Endodermal cell (in vitro differentiated cells): ENCODE results near the gene STK32B. TPM values are rescaled to one million over a fixed set of nuclear protein-coding genes. Genes with fewer than 3 reads are reported as not detected.
"Not testable (repeated sequence)": the region's sequence is repeated elsewhere in the genome, so short reads cannot be mapped to it uniquely, and the experiment has no call there.

Experiments
- DNase-seq: peaks from one replicate; pipeline ENCODE4 v3.0.0-alpha.2; 2017
- H3K27ac ChIP-seq: 2 replicates; pipeline ENCODE4 v1.5.1; 2013; ENCODE audit warnings: mild to moderate bottlenecking, low read depth, low read length, moderate library complexity
- H3K27me3 ChIP-seq: 2 replicates; pipeline ENCODE4 v1.6.1; 2013; ENCODE audit warnings: mild to moderate bottlenecking, low read length, moderate library complexity; ENCODE audit not compliant: insufficient read depth, control insufficient read depth, poor library complexity, severe bottlenecking
- H3K36me3 ChIP-seq: 2 replicates; pipeline ENCODE4 v1.7.0; 2013; ENCODE audit warnings: mild to moderate bottlenecking, low read length, moderate library complexity; ENCODE audit not compliant: control insufficient read depth, insufficient read depth
- H3K4me1 ChIP-seq: one replicate; pipeline ENCODE4 v1.7.0; 2013; ENCODE audit warnings: low read length; ENCODE audit not compliant: control insufficient read depth, insufficient read depth
- H3K4me3 ChIP-seq: 2 replicates; pipeline ENCODE4 v1.5.1; 2013; ENCODE audit warnings: mild to moderate bottlenecking, low read length, moderate library complexity
- H3K9ac ChIP-seq: 2 replicates; pipeline ENCODE4 v1.6.1; 2013; ENCODE audit warnings: mild to moderate bottlenecking, low read length, moderate library complexity; ENCODE audit not compliant: poor library complexity, severe bottlenecking; ENCODE audit errors: extremely low read depth
- H3K9me3 ChIP-seq: 2 replicates; pipeline ENCODE4 v1.6.1; 2013; ENCODE audit warnings: mild to moderate bottlenecking, low read length, moderate library complexity; ENCODE audit not compliant: control insufficient read depth
- H3K27ac Mint-ChIP-seq: 2 replicates; pipeline ENCODE4 v1.8.0; 2020; ENCODE audit warnings: mixed read lengths
- H3K27me3 Mint-ChIP-seq: 2 replicates; pipeline ENCODE4 v1.8.0; 2021; ENCODE audit warnings: mild to moderate bottlenecking, mixed read lengths; ENCODE audit not compliant: insufficient read depth
- H3K36me3 Mint-ChIP-seq: 2 replicates; pipeline ENCODE4 v1.8.0; 2020; ENCODE audit warnings: low read depth, mixed read lengths
- H3K4me1 Mint-ChIP-seq: 2 replicates; pipeline ENCODE4 v1.8.0; 2020; ENCODE audit warnings: mixed read lengths
- H3K4me3 Mint-ChIP-seq: 2 replicates; pipeline ENCODE4 v1.8.0; 2020; ENCODE audit warnings: mild to moderate bottlenecking, moderate library complexity, mixed read lengths
- H3K9me3 Mint-ChIP-seq: 2 replicates; pipeline ENCODE4 v1.8.0; 2020; ENCODE audit warnings: mild to moderate bottlenecking, mixed read lengths
- CTCF ChIP-seq: fragments of 200-600 bp; sonication (generic); conservative IDR thresholded peaks from 2 replicates; pipeline ENCODE4 v1.5.0; 2021; ENCODE audit warnings: antibody characterized with exemption, mild to moderate bottlenecking
- WGBS, 2 experiments: methylation state at CpG; one replicate each; pipeline versions ENCODE4 v1.1.5 to v1.1.7; 2013; ENCODE audit warnings: missing lambda C conversion rate in 2 of 2, mixed read lengths in 1 of 2; ENCODE audit not compliant: insufficient coverage in 1 of 2, insufficient read length in 1 of 2; 5-methylcytosine and 5-hydroxymethylcytosine counted together
- total RNA-seq, 2 donors: library from RNA; stranded (reverse); fragmentation: NEBNext Ultra II Directional in 1 of 2; extraction: Animal tissue kit (Norgen Biotek cat#: 25700) in 1 of 2; gene quantifications; 2 replicates in 1 of 2; 3 replicates in 1 of 2; pipeline ENCODE4 v1.2.1, GENCODE V29; 2021

Gene STK32B
- total RNA-seq, 2 donors from 2014 or later: 1.4 to 1.5 TPM

GRCh38 chr4:5166377-5166776, 115.1 kb downstream of the STK32B start:
- TF ChIP-seq CTCF: no peak
- Histone ChIP-seq H3K4me1 (no peaks in the 10 kb centered on the region), H3K36me3 (no peaks in the 10 kb centered on the region), H3K4me3 (no peak overlapping the region), H3K9me3 (no peaks in the 10 kb centered on the region), H3K9ac (no peak overlapping the region), H3K27ac (no peak overlapping the region), H3K27me3 (no peaks in the 10 kb centered on the region)
- H3K36me3 Mint-ChIP-seq: no peaks in the 10 kb centered on the region
- H3K27ac Mint-ChIP-seq: no peak overlapping the region
- no peak for DNase-seq
- 84 to 88% methylated on average over 2 to 4 of the region's 4 CpGs for WGBS, 2 experiments
- peaks cover 2% of the 10 kb centered on the region for H3K9me3 Mint-ChIP-seq
- H3K27me3 Mint-ChIP-seq: peaks cover 3% of the 10 kb centered on the region
- H3K4me1 Mint-ChIP-seq: peaks cover 6% of the 10 kb centered on the region
- no peak overlapping the region for H3K4me3 Mint-ChIP-seq

GRCh38 chr4:5168891-5169290, 117.6 kb downstream of the STK32B start:
- H3K4me3 Mint-ChIP-seq: no peak overlapping the region
- no peaks in the 10 kb centered on the region for H3K9me3 ChIP-seq
- H3K4me3 ChIP-seq: no peak overlapping the region
- H3K9me3 Mint-ChIP-seq: peaks cover 10% of the 10 kb centered on the region
- H3K27me3 ChIP-seq: no peaks in the 10 kb centered on the region
- H3K9ac ChIP-seq: no peak overlapping the region
- H3K27ac ChIP-seq: no peak overlapping the region
- peaks cover 4% of the 10 kb centered on the region for H3K27me3 Mint-ChIP-seq
- H3K4me1 ChIP-seq: no peaks in the 10 kb centered on the region
- TF ChIP-seq CTCF: no peak
- H3K27ac Mint-ChIP-seq: no peak overlapping the region
- DNase-seq: peak; percentile 30
- H3K36me3 ChIP-seq: no peaks in the 10 kb centered on the region
- H3K36me3 Mint-ChIP-seq: no peaks in the 10 kb centered on the region
- WGBS, 2 experiments: 87 to 93% methylated on average over 3 to 5 of the region's 5 CpGs
- peaks cover 6% of the 10 kb centered on the region for H3K4me1 Mint-ChIP-seq

- not testable (repeated sequence) for H3K4me3 Mint-ChIP-seq, H3K27ac Mint-ChIP-seq, H3K9ac ChIP-seq, H3K27me3 ChIP-seq, H3K27ac ChIP-seq, H3K4me1 Mint-ChIP-seq, H3K4me3 ChIP-seq, H3K4me1 ChIP-seq, H3K27me3 Mint-ChIP-seq, H3K36me3 Mint-ChIP-seq, H3K9me3 ChIP-seq, H3K36me3 ChIP-seq
- peaks cover 48% of the 10 kb centered on the region for H3K9me3 Mint-ChIP-seq
- peak; percentile 12 for DNase-seq
- whole genome bisulfite sequencing, 2 experiments: 86 to 90% methylated on average over 10 to 11 of the region's 11 CpGs
These were observed 124.6 kb downstream of the STK32B start for GRCh38 chr4:5175836-5176235.

- H3K27ac ChIP-seq: no peak overlapping the region
- no peaks in the 10 kb centered on the region for H3K27me3 Mint-ChIP-seq
- H3K36me3 Mint-ChIP-seq: no peaks in the 10 kb centered on the region
- no peaks in the 10 kb centered on the region for H3K4me1 ChIP-seq
- H3K27me3 ChIP-seq: no peaks in the 10 kb centered on the region
- no peaks in the 10 kb centered on the region for H3K9me3 ChIP-seq
- H3K4me1 Mint-ChIP-seq: no peaks in the 10 kb centered on the region
- no peak overlapping the region for H3K4me3 Mint-ChIP-seq
- no peak overlapping the region for H3K27ac Mint-ChIP-seq
- 91% methylated on average over 3 to 4 of the region's 6 CpGs for WGBS, 2 experiments
- H3K9ac ChIP-seq: no peak overlapping the region
- H3K36me3 ChIP-seq: no peaks in the 10 kb centered on the region
- no peaks in the 10 kb centered on the region for H3K9me3 Mint-ChIP-seq
- no peak for DNase-seq
- H3K4me3 ChIP-seq: no peak overlapping the region
- TF ChIP-seq CTCF: no peak
These were observed 133.3 kb downstream of the STK32B start for GRCh38 chr4:5184606-5185005.
